AG10803 (cell line): Measurements from ENCODE around the gene INSYN2B.

Experiments
- DNase-seq: peaks from one replicate; pipeline ENCODE4 v3.0.0; 2010; ENCODE audit warnings: low read depth
- H3K4me3 ChIP-seq: 2 replicates; pipeline ENCODE4 v1.5.1; 2011; ENCODE audit warnings: mild to moderate bottlenecking, low read length, control low read depth
- CTCF ChIP-seq: conservative IDR thresholded peaks from 2 replicates; pipeline ENCODE4 v1.5.1; 2011; ENCODE audit warnings: mild to moderate bottlenecking, low read length, control low read depth, inconsistent platforms

The INSYN2B gene

GRCh38 chr5:169935762-169936161 is 44.5 kb downstream of the INSYN2B start:
- DNase-seq = no peak
- TF ChIP-seq CTCF = no peak
- H3K4me3 ChIP-seq = no peak overlapping the region

GRCh38 chr5:169934990-169935389 is 45.3 kb downstream of the INSYN2B start:
- DNase-seq = peak; percentile 33
- no peak overlapping the region for H3K4me3 ChIP-seq
- TF ChIP-seq CTCF = no peak

GRCh38 chr5:169933616-169934015 is 46.7 kb downstream of the INSYN2B start:
- no peak for TF ChIP-seq CTCF
- H3K4me3 ChIP-seq = no peak overlapping the region
- peak; percentile 30 for DNase-seq

- no peak for DNase-seq
- H3K4me3 ChIP-seq = no peak overlapping the region
- no peak for TF ChIP-seq CTCF
Measured at GRCh38 chr5:169933127-169933526, 47.2 kb downstream of the INSYN2B start.

- no peak overlapping the region for H3K4me3 ChIP-seq
- DNase-seq = no peak
- no peak for TF ChIP-seq CTCF
Measured at GRCh38 chr5:169923988-169924387, 56.3 kb downstream of the INSYN2B start.

GRCh38 chr5:169922474-169922873 is 57.8 kb downstream of the INSYN2B start:
- DNase-seq = no peak
- no peak overlapping the region for H3K4me3 ChIP-seq
- no peak for TF ChIP-seq CTCF

GRCh38 chr5:169921949-169922348 is 58.3 kb downstream of the INSYN2B start:
- DNase-seq = no peak
- no peak overlapping the region for H3K4me3 ChIP-seq
- no peak for TF ChIP-seq CTCF
